Stimulated activated effector memory CD8-positive, alpha-beta T cell treated with anti-CD3 and anti-CD28 coated beads, Interleukin-12 subunit alpha, Interleukin-12 subunit beta, amount 100 ng/mL, for 72 hours (primary cell): Measurements from ENCODE around the gene MFGE8.
"Not testable (repeated sequence)": the region's sequence is repeated elsewhere in the genome, so short reads cannot be mapped to it uniquely, and the experiment has no call there.

ENCODE experiments used
- ATAC-seq: fragments of 150-1000 bp; cut with Tn5 transposase; 2 replicates; pipeline ENCODE4 v1.10.0; 2021
- DNase-seq, 2 donors: peaks; one replicate each; pipeline ENCODE4 v3.0.0; 2021 to 2022; ENCODE audit warnings: low spot score in 2 of 2
- H3K27ac Mint-ChIP-seq: one replicate; pipeline ENCODE4 v1.8.0; 2022; ENCODE audit warnings: mild to moderate bottlenecking, mixed read lengths
- H3K36me3 Mint-ChIP-seq: one replicate; pipeline ENCODE4 v1.8.0; 2022; ENCODE audit warnings: mild to moderate bottlenecking, mixed read lengths
- H3K4me1 Mint-ChIP-seq: one replicate; pipeline ENCODE4 v1.8.0; 2022; ENCODE audit warnings: mixed read lengths
- H3K4me3 Mint-ChIP-seq: one replicate; pipeline ENCODE4 v1.8.0; 2022; ENCODE audit warnings: mild to moderate bottlenecking, mixed read lengths
- H3K9me3 Mint-ChIP-seq: one replicate; pipeline ENCODE4 v1.8.0; 2022; ENCODE audit warnings: mixed read lengths

The MFGE8 gene

GRCh38 chr15:88930579-88930978, 17.4 kb upstream of the MFGE8 start:
- H3K4me1 Mint-ChIP-seq: no peaks in the 10 kb centered on the region
- H3K4me3 Mint-ChIP-seq: no peak overlapping the region
- no peak for ATAC-seq
- H3K27ac Mint-ChIP-seq: no peak overlapping the region
- no peaks in the 10 kb centered on the region for H3K9me3 Mint-ChIP-seq
- DNase-seq: no peak
- no peaks in the 10 kb centered on the region for H3K36me3 Mint-ChIP-seq

DNA sequence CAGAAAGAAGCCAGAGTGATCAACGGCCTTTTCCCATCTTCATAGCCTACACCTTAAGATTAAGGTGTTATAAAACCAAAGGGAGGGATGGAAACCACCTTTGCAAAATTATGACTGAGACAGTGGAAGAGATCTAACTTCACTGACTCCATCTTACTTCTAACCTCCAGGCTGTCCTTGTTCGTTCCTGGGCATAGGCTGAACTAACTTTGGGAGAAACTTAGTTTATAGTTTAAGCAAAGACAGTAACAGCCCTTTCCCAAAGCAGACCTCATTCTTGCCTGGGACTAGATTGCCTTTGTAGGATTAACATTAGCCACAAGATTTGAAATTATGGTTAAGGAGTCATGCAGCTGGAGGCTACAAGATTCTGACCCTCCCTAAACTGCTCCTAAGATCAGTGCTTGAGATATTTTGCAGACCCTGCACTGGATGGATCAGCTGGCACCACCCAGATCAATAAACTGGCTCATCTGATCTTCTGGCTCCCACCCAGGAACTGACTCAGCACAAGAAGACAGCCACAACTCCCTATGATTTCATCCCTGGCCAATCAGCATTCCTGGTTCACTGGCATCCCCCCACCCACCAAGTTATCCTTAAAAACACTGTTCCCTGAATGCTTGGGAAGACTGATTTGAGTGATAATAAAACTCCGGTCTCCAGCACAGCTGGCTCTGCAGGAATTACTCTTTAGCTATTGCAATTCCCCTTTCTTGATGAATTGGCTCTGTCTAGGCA, 16.3 kb upstream of the MFGE8 start:
- not testable (repeated sequence) for H3K4me3 Mint-ChIP-seq, ATAC-seq, H3K36me3 Mint-ChIP-seq

GRCh38 chr15:88928192-88928591, 15.0 kb upstream of the MFGE8 start:
- ATAC-seq, H3K4me3 Mint-ChIP-seq, H3K27ac Mint-ChIP-seq, H3K4me1 Mint-ChIP-seq, H3K36me3 Mint-ChIP-seq, H3K9me3 Mint-ChIP-seq, DNase-seq: not testable (repeated sequence)

More for the DNA sequence above, 16.3 kb upstream of the MFGE8 start:
- not testable (repeated sequence) for DNase-seq, H3K27ac Mint-ChIP-seq, H3K4me1 Mint-ChIP-seq, H3K9me3 Mint-ChIP-seq

- H3K36me3 Mint-ChIP-seq, DNase-seq, H3K9me3 Mint-ChIP-seq, H3K4me3 Mint-ChIP-seq, ATAC-seq, H3K4me1 Mint-ChIP-seq, H3K27ac Mint-ChIP-seq: not testable (repeated sequence)
These were observed 12.5 kb upstream of the MFGE8 start for GRCh38 chr15:88925648-88926047.

- DNase-seq: peak in 1 of 2 donors; percentile 68
These were observed 7.8 kb upstream of the MFGE8 start for GRCh38 chr15:88920892-88921435.

GRCh38 chr15:88920186-88920891, 7.2 kb upstream of the MFGE8 start:
- Mint-ChIP-seq H3K4me3 (peak overlapping the region; percentile 21), H3K27ac (no peak overlapping the region), H3K9me3 (no peaks in the 10 kb centered on the region), H3K36me3 (no peaks in the 10 kb centered on the region), H3K4me1 (peaks cover 30% of the 10 kb centered on the region)
- DNase-seq: no peak
- no peak for ATAC-seq

More at GRCh38 chr15:88920892-88921435, 7.8 kb upstream of the MFGE8 start:
- not testable (repeated sequence) for H3K36me3 Mint-ChIP-seq, H3K27ac Mint-ChIP-seq, H3K9me3 Mint-ChIP-seq
- peak; percentile 87 for ATAC-seq
- Mint-ChIP-seq H3K4me1 (peaks cover 30% of the 10 kb centered on the region), H3K4me3 (peak overlapping the region; percentile 21)

- peaks cover 30% of the 10 kb centered on the region for H3K4me1 Mint-ChIP-seq
- peak overlapping the region; percentile 4 for H3K4me3 Mint-ChIP-seq
- H3K36me3 Mint-ChIP-seq: no peaks in the 10 kb centered on the region
- peak overlapping the region; percentile 36 for H3K27ac Mint-ChIP-seq
- DNase-seq: peak in 1 of 2 donors; percentile 76
- H3K9me3 Mint-ChIP-seq: no peaks in the 10 kb centered on the region
- ATAC-seq: peak; percentile 95
These were observed 5.6 kb upstream of the MFGE8 start for GRCh38 chr15:88918738-88919137.

DNA sequence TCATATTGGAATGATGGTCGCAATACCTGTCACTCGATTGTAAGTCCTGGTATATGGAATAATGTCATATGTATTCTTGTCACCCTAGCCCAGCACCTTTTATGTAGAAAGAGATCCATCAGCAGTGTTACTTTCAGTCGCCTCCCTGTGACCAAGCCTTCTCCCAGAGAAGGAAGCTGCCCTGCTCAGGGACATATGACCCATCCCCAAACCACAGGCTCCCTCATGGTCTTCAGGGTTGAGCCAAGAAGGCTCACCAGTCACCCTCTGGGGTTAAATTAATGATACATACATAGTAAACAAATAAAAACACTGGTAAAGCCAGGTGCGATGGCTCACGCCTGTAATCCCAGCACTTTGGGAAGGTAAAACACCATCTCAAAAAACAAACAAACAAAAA, 4.6 kb upstream of the MFGE8 start:
- Mint-ChIP-seq H3K4me1 (peaks cover 36% of the 10 kb centered on the region), H3K9me3 (no peaks in the 10 kb centered on the region), H3K27ac (no peak overlapping the region), H3K36me3 (no peaks in the 10 kb centered on the region), H3K4me3 (no peak overlapping the region)
- ATAC-seq (no peak), DNase-seq (no peak)

GRCh38 chr15:88915354-88915753, 2.2 kb upstream of the MFGE8 start:
- peaks cover 29% of the 10 kb centered on the region for H3K4me1 Mint-ChIP-seq
- H3K27ac Mint-ChIP-seq: no peak overlapping the region
- H3K36me3 Mint-ChIP-seq: no peaks in the 10 kb centered on the region
- DNase-seq (no peak), ATAC-seq (no peak)
- H3K9me3 Mint-ChIP-seq: no peaks in the 10 kb centered on the region
- no peak overlapping the region for H3K4me3 Mint-ChIP-seq

- peak overlapping the region; percentile 87 for H3K4me3 Mint-ChIP-seq
- no peaks in the 10 kb centered on the region for H3K36me3 Mint-ChIP-seq
- H3K4me1 Mint-ChIP-seq: peaks cover 16% of the 10 kb centered on the region
- ATAC-seq: no peak
- DNase-seq: no peak
- peak overlapping the region; percentile 75 for H3K27ac Mint-ChIP-seq
- H3K9me3 Mint-ChIP-seq: no peaks in the 10 kb centered on the region
These were observed 631 bp upstream of the MFGE8 start for GRCh38 chr15:88913850-88914169.

GRCh38 chr15:88912500-88912921, 668 bp downstream of the MFGE8 start:
- H3K9me3 Mint-ChIP-seq: no peaks in the 10 kb centered on the region
- H3K4me1 Mint-ChIP-seq: peaks cover 12% of the 10 kb centered on the region
- no peaks in the 10 kb centered on the region for H3K36me3 Mint-ChIP-seq
- peak overlapping the region; percentile 87 for H3K4me3 Mint-ChIP-seq
- DNase-seq: no peak
- ATAC-seq: no peak
- peak overlapping the region; percentile 50 for H3K27ac Mint-ChIP-seq

DNA sequence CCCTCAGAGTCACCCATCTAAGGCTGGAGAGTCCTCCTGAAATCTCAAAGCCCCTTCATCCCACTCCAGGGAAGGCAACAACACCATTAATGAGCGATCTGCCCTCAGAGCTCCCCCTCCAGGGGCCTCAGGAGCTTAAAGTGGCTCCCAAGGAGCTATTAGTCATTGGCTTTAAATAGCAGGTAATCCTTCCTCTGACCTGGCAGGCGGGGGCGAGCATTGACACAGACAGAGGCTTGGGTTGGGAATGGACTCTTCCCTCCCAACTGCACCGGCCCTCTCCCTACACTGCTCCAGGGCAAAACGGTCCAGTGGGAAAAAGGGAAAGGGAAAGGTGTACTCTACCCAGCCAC, 1.4 kb downstream of the MFGE8 start:
- Mint-ChIP-seq H3K4me3 (peak overlapping the region; percentile 87), H3K4me1 (peaks cover 12% of the 10 kb centered on the region), H3K9me3 (no peaks in the 10 kb centered on the region), H3K36me3 (no peaks in the 10 kb centered on the region), H3K27ac (no peak overlapping the region)
- no peak for ATAC-seq
- no peak for DNase-seq

DNA sequence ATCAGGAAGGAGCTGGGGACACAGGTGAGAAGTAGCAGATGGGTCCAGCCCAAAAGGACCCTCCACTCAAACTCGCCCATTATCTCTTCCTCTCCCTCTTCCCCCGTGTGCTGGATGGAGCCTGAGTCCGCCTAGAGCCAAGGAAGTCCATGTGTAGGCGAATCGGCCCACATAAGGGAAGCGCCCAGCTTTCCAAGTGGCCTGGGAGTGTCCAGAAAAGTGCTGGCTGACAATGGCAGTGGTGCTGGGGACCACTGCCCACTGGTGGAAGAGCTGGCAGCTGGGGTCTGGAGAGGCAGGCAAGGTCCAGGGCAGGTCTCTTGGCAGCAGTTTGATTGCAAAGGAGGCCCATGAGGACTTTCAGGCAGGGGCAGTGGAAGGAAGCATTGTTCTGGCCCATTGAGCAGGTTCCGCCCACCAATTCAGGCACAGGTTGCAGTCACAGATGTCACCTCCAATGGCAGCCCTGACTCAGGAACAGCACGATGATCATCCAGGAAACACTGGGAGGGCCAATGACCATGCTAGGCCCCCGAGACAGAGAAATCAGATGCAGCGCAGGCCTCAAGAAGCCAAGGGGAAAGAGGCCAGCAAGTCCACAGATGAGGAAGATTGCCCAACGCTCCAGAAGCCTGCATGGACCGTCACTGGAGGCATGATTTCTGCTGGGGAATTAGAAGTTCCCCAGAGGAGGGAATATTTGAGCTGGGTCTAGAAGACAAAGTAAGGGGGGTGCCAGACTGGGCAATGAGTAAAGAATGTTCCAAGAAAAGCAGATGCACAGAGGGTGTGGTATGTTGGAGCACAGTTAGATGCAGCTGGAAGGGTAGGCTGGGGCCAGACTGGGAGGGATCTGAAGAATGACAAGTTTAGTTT, 3.0 kb downstream of the MFGE8 start:
- H3K27ac Mint-ChIP-seq: no peak overlapping the region
- no peaks in the 10 kb centered on the region for H3K9me3 Mint-ChIP-seq
- ATAC-seq: no peak
- no peak overlapping the region for H3K4me3 Mint-ChIP-seq
- peaks cover 13% of the 10 kb centered on the region for H3K4me1 Mint-ChIP-seq
- no peak for DNase-seq
- H3K36me3 Mint-ChIP-seq: no peaks in the 10 kb centered on the region

GRCh38 chr15:88908697-88909621, 4.2 kb downstream of the MFGE8 start:
- Mint-ChIP-seq H3K9me3 (no peaks in the 10 kb centered on the region), H3K36me3 (no peaks in the 10 kb centered on the region), H3K4me3 (no peak overlapping the region), H3K27ac (no peak overlapping the region), H3K4me1 (peaks cover 25% of the 10 kb centered on the region)
- ATAC-seq: no peak
- DNase-seq: no peak
